Stimulated activated CD8-positive, alpha-beta memory T cell treated with anti-CD3 and anti-CD28 coated beads, Interleukin-4, amount 100 ng/mL, for 48 hours (primary cell): ENCODE results near the gene DOCK9.

Experiments used
- DNase-seq: peaks from one replicate; pipeline ENCODE4 v3.0.0-alpha.2; 2020

Gene DOCK9

DNA sequence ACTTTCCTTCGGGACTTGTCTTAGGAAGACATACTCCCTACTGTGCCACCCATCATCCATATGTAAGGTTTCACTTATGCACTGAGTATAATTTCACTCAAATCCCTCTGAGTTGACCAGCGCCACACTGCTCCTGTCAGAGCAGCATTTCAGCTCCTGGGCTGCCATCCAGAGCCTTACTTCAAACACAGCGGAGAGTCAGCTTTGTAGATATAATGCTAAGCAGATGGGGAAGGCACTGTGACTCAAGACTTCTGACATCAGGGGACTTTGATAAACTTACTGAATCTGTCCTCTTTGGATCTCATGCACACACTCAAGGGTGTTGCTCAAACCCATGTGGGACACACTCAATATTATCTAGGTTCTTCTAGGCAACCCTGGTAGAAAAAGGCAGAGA lies 34.9 kb downstream of the DOCK9 start:
- DNase-seq = no peak

DNA sequence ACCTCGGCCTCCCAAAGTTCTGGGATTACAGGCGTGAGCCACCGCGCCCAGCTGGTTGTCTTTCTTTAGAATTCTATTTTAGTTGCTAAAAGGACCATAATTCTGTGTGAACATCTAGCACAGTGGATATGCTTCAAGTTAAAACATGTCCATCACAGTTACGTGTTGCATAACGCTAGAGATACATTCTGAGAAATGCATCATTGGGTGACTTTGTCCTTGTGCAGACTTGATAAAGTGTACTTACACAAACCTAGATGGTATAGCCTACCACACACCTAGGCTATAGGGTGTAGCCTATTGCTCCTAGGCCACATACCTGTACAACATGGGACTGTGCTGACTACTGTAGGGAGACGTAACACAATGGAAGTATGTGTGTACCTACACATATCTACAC lies 35.4 kb downstream of the DOCK9 start:
- DNase-seq = no peak

DNA sequence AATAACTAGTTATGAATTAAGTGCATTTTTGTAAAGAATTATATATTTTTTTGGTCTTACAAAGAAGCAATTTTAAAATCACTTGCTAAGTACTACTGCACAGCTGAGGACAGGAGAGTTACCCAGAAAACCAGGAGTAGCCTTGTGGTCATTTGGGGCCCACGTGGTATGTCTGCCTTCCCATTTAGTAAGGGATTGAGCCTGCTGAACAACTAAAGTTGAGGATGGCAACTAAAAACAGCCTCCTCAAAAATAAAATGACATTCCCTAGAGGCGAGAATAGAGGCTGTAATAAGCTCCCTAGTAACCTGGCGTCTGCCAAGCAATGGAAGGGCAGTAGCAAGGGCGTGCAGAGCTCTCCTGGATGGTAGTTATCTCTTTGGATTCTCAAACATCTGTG lies 36.3 kb downstream of the DOCK9 start:
- DNase-seq = no peak

DNA sequence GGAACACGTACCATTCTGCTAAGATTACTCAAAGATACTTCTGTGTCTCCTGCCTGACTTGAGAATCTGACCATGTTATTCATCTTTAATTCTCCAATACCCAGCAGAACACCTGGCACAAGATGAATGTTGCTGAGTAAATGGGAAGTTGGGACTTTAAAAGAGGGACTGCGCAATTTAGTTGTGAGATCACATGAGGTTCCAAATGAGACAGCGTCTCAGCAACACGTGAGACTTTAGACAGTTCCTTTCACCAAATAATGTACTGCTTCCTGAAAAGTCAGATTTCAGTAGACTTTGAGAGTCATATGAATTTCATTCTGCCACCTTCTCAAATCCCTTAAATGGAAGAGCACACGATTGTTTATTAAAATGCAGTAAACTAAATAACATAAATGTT lies 36.7 kb downstream of the DOCK9 start:
- DNase-seq = no peak

DNA sequence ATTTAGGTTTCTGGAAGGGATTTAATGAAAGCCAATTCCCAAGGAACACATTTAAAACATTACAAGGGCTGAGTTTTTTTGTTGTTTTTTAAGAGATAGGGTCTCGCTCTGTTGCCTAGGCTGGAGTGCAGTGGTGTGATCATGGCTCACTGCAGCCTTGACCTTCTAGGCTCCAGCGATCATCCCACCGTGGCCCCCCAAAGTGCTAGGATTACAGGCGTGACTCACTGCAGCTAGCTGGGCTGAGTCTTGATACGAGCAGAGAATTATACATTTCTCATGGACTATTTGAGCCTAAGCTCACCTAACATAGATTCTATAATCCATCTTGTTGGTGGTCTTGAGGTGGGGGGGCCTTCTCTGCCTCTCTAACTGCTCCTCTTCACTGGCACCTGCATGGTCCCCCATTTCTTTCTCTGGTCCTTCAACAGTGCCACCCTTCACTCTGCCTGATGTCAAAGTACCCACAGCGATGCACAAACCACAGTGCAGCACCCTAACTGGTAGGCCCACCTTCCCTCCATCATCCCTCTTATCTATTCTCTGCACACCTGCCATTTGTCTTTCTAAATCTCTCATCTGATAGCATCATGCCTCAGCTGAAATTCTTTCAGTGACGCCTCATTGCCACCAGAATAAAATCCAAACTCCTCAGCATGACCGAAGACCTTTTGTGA lies 37.4 kb downstream of the DOCK9 start:
- DNase-seq = no peak

DNA sequence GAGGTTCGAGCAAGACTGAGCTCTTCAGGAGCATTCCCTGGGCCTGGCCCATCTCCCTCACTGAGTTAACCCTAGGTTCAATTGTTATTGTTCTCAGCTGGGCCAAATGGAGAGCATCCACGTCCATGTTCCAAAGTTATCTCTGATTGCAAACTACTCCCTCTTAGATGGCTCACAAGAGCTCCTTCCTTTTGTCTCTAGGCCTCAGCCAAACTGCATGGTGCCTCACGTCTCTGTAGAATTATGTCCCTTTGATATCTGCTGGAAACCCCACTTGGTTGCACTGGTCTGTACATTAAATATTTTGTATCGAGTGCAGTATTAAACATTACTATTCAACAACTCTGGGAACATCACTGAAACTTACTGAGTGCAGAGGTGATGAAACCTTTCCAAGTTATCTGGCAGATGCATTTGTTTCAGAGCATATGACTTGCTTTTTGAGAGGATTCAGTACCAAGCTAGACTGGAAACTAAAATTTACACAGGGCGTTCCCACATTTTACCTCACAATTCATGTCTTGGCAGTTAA lies 38.1 kb downstream of the DOCK9 start:
- no peak for DNase-seq

DNA sequence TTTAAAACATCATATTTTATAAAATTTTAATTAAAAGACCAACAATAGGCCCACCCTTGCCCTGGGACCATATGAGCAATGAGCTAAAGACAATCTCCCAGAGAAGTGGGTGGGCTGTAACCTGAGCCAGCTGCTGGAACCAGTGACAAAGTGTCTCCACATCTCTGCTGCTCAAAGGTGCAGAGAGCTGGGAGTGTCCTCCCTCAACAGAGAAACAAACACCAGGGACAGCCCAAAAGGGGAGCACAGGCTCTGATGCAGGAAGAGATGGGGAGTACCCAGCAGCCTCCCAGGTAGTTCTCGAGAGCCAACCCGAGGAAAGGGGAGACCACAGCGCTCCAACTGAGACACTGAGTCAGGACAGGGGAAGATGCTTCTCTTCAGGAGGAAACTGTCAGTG lies 39.1 kb downstream of the DOCK9 start:
- no peak for DNase-seq

DNA sequence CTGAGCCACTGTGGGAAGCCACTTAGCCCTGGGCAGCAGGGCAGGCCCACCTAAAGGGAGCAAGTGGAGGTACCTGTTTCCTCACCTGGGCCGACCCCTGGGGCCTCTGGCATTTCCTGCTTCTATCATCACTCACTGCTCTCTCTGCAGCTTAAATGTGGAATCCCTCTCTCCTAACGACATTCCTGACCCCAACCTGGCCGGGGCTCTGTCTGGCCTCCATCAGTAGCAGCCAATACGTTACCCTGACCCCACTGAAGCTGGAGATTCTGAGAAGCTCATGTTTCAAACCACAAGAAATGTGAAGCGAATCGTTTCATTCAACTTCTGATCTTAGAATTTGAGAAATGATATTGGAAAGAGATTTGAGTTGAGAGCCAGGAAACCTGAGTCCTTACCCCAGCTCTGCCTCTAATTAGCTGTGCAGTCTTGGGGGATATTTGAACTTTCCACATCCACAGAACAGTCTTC lies 39.9 kb downstream of the DOCK9 start:
- no peak for DNase-seq

DNA sequence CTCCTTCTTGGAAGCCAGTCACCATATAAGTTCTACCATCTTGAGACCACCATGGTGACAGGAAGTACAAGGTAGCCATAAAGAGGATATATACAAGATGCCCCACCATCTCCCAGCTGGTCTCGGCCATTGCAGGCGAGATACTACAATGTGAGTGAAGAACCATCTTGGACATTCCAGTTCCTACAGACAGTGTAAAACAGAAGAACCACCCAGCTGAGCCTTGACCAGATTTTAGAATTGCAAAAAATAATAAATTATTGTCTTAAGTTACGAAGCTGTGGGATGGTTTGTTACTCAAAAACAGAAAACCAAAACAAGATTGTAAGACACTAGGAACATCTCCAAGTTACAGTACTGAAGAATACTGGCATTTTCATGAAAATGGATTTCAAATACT lies 43.6 kb downstream of the DOCK9 start:
- DNase-seq = no peak

DNA sequence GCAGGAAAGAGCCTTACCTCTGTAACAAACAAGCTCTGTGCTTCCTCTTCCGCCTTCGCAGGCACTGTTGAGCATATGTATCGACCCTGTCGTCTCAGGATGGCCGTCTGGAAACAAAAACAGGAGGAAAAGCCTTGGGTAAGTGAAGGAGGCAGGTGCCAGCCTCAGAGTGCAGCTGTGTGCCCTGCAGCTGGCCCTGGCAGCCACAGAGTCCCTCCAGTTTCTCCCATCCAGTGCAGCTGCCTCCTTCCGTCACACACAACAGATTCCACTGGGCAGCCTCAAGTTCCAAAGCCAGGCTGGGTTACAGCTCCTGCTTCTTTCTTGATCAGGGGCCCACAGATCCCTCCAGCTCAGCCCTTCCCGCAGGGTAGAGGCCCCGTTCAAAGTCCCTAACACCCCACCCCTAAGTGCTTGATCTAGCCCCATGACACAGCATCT lies 47.7 kb downstream of the DOCK9 start:
- DNase-seq = no peak

DNA sequence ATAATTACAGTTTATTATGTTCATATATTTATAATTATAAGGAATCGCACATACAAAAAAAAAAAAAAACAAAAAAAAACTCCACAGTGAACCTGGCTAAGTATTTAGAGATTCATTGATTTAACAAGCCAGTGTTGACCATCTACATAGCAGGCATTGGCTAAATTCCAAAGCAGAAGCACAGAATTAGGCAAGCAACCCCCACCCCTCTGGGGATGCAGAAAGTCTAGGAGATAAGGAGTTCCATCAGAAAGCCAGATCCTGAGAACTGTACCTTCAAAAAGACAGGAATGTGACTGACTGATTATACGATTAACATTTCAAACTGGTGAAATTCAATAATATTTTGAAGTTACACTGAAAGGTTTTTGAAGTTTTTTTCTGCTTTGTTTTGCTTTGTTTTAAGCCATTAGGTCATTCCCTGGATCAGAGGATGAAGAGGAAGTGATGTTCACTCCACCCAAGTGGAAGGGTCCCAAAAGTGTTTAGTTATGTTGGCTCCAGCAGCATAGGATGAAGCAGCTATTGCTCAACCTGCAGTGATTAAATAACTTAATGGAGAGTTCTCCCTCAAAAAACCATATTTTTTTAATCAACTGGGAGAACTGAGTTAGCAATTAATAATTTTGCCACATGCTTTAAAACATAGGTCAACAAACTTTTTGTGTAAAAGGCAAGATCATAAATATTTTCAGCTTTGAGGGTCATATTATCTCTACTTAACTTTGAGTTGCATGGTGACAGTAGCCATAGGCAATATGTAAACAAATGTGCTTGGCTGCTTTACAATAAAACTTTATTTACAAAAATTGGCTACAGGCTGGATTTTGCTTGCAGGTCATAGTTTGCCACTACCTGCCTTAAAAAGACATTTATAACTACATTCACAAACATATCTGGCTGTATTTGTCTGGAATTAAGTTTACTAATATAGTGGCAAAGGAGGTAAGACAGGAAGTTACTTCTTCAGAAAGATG lies 49.6 kb downstream of the DOCK9 start:
- no peak for DNase-seq

DNA sequence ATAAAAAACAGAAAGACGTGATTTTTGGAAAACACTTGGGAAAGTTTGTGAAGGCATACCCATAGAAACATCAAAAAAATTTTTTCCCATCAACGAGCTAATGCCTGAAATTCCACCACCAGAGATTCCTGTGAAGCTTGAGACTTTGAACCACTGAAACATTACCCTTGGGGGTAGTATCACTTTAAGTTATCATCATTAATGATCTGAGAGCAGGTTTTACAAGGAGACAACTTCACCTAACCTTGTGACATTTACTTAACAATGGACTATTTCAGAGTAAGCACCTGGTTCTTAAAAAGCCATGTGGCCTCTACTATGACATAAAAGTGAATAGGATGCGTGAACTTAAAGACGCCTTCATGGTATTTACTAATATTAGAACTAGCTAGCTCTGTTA lies 51.9 kb downstream of the DOCK9 start:
- DNase-seq = no peak

DNA sequence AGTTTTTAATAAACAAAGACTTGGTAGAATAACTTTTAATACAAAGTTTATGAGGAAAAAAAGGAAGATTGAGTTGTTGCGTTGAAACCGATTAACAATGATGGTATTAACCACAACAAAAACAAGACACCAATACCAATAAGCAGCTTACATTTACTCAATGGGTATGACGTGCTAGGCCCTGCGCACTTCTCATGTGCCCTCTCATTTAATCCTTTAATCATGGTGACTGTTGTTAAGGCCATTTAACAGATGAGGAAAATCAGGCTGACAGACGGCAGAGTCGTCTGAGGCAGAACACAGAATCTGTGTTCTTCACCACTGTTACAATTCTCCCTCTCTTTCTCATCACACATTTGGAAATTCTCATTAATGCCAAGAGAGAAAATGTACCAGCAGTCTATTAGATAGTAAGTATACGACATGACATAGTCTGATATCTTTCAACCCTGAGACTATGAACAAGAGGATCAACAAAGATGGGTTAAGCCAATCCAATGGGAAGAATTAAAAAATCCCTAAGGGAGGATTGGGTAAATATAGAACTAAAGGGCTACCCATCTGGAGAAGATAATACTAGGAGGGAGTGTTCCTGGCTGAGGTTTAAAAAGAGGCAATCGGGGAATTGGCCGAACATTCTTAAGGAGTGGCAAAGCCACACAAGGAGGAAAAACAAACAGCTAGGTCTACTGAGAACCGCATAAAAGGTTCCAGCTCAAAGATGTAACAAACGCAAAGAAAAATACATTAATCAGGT lies 54.0 kb downstream of the DOCK9 start:
- no peak for DNase-seq

DNA sequence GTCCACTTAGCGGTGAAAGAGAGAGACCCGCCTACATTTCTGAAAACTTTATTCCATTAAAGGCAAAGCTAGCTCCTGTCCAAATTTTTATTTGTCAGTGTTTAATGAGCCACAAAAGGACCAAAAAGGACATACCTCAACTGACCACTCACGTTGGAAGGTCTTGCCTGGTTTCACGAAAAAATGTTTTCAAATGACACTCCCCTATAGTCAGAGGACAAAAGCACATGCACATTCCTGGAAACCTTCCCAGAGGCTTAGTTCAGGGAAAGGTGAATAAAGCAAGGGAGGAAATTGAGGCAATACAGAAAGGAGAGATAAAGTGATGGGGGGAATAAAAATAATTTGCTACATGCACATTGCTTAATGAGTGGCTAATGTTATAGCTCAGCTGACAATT lies 55.6 kb downstream of the DOCK9 start:
- no peak for DNase-seq

DNA sequence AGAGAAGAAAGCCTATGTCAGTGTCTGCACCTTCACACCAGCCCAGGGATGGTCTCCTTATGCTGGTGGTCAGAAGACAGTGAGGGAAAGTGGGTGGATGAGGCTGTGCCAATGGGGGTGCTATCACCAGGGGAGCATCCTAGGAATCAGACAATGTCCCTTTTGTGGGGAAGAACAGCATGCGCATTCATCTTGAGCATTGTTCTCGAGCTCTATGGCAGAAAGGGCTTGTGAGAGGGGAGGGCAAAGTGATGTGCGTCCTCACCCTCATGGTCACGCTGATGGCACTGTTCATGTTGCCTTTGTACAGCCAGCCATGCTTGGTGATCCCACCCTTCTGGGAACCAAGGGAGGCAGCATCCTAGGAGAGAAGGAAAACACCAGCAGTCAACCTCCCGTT lies 56.1 kb downstream of the DOCK9 start:
- no peak for DNase-seq

DNA sequence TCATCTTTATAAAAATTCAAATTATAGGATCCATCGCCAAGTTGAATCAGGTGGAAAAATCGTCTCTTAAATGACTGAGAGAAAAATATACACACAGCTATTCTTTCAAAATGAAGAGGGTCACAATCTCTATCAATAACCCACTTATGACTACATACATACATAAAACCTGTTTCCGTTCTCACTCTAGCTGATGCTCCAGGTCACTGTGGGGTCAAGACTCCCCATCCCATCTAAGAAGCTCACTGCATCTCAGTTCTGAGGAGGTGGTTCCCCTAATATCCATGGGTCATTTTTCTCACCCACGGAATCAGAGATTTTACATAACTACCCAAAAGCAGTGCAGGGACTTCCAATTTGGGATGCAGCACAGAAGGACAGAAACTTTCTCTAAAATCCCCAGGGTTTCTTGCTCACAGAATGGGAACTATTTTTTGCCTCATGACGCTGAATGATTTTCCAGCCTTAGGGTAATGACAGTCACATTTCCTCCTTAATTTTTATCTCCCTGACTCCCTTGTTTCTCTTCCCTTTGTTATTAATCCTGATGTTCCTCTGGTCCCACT lies 56.8 kb downstream of the DOCK9 start:
- no peak for DNase-seq

DNA sequence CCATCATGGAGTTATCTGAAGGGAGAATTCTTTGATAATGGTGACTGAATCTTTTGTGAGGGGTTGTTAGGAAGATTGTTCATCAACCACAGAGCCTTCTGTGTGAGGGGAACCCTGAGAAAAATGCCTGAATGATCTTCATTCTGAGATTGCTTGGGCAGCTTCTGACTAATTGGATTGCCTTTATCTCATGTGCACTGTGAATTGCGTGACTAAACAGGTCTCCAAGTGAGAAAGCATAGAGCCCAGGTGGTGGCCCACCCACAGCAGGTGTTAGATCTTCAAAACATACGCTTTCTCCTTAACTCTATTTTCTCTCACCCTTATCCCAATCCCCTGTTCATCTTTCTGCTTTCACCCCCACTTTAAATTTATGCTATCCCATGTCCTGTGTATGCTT lies 58.3 kb downstream of the DOCK9 start:
- peak; percentile 54 for DNase-seq

DNA sequence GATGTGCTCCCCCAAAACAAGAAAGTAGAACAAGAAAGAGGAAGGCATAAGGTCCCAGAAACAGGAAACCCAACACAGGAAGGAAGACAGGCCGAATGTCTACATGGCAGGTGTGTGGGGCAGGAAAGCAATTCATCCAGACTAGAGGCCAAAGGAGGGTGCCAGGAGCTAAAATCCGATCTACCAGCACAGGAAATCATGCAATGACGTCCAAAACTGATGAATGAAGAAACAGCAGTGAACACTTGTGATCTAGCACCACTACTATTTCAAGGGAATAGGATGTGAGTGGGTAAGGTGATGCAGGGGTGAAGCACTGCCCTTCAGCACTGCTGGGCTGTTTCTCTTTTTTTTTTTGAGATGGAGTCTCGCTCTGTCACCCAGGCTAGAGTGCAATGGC lies 59.1 kb downstream of the DOCK9 start:
- DNase-seq = no peak

DNA sequence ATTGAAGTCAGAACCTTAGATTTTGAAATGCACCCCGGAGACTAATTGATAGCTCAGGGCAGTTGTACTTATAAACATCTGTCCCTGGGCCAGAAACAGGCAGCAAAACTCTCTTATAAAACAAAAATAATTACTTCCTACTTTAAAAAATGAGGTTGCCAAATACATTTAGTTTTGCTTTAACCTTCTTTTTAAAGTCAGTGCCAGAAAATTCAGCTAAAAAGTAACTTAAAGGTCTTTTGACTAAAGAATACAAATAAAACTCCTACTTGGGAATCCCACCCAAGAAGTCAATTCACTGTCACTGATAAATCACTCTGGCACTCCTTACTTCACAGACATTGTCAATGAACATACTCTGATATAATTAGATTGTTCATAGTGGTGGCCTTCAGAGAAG lies 60.7 kb downstream of the DOCK9 start:
- DNase-seq = no peak

DNA sequence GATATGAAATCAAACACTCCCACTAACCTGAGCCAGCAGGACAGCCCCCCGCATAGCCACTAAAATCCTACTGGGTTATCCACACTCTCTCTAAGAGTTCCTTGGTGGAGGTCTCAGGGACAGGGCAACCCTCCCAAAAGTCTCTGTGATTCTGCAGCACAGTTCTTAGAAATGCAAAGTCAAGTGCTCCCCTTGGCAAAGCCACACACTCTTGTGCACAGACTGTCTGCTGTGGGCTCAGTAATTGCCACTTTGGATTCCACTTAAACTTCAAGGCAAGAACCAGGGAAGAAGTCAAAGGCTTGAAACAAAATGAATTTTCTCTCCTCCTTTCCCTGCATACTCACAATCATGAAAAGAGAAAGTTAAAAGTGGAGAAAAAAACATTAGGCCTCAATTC lies 61.5 kb downstream of the DOCK9 start:
- DNase-seq = no peak

DNA sequence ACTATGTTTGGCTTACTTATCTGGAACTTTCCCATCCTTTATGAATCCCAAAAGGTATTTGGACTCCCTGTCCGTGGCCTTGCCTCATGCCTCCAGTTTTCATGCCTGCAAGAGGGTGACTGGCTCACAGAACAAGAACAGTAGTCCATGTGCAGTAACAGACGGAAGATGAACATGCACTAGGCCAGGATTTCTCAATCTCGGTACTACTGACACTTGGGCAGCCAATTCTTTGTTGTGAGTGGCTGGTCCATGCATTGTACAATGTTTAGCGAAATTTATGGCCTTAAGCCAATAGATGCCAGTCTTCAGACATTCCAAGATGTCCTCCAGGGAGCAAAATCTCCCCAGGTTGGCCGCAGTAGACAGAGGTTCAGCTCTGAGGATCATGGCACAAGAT lies 61.9 kb downstream of the DOCK9 start:
- no peak for DNase-seq

DNA sequence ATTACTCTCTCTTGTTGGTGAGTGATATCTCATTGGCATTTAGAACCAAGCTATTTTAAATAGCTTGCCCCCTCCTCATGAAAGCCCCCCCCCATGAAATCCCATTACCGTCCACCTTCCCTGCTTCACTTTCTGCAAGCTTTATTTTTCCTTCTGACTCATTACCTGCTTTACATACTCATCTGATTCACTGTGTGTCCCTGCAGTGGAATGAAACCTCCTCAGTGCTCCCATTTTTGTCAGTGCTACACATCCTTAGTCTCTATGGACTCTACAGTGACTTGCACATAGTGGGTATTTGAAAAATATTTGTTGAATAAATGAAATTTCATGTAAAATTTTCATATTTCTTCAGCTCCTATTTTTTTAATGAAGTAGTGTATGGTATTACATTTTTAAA lies 62.3 kb downstream of the DOCK9 start:
- DNase-seq = no peak

DNA sequence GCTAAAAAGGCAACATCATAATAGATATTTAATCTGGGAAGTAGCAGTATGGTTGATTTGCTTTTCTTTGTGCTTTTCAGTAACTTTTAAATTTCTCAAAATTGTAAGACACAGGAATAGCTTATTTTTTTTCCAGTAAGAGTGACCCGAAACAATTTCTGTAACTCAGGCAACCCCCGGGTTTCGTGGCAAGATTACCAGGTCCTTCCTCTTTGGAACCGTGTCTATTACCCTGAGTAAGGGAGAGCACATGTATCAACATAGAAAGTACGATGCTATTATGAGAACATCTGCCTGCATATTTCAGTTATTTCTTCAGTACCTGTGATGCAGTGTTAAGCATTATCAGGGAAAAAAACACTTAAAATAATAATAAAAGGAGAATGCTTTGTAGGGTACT lies 64.1 kb downstream of the DOCK9 start:
- no peak for DNase-seq
